H1 (cell line): ENCODE data around the gene LRRC17. TPM values are rescaled to one million over a fixed set of nuclear protein-coding genes. Genes with fewer than 3 reads are reported as not detected.

ENCODE experiments used
- MAFK ChIP-seq: IDR thresholded peaks from 2 replicates; pipeline ENCODE4 v1.6.1; 2012; ENCODE audit warnings: low read depth, mild to moderate bottlenecking, improper control_type of control experiment, low read length
- polyA plus RNA-seq, 7 experiments: library from polyadenylated mRNA; depleted of rRNA in 3 of 7; stranded (reverse) in 5 of 7; unstranded in 2 of 7; fragments of >200 nt in 5 of 7; fragments of 200-250 nt in 2 of 7; gene quantifications; 1 replicate in 5 of 7; 2 replicates in 1 of 7; 4 replicates in 1 of 7; pipeline versions ENCODE4 v1.2.1 to v1.2.3, GENCODE V29; 2011 to 2013; ENCODE audit warnings: missing spikeins in 2 of 7, mixed read lengths in 2 of 7
- total RNA-seq: library from RNA; stranded (reverse); fragmentation: NEBNext Ultra II Directional; extraction: Animal tissue kit (Norgen Biotek cat#: 25700); gene quantifications from 2 replicates; pipeline ENCODE4 v1.2.1, GENCODE V29; 2021
- TF ChIP-seq, protein P1 (sequence below): IDR thresholded peaks from 2 replicates; pipeline ENCODE4 v1.6.1; 2012; ENCODE audit warnings: inconsistent platforms

Gene LRRC17
- total and polyA plus RNA-seq, 2 of the 8 experiments (the other 6 are each of a cell fraction or from before 2014, with no cell fraction given) = 3.0 TPM

DNA sequence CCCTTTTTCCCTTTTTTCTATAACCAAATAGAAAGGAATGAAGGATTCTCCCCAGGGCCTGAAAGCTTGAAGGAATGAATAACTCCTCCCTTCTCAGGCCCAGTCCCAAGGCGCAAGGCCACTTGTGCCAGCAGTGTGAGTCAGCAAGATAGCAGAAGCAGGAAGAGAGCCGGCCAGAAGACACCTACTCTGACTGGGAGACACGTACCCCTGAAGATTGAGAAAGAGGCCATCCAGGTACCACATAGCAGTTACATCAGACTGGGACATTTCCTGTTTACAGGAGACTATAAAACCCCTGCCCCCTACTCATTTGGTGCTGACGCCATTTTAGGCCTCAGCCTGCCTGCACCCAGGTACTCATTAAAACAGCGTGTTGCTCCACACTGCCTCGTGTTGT, 65.5 kb downstream of the LRRC17 start (continued):
- TF ChIP-seq, protein P1, sequence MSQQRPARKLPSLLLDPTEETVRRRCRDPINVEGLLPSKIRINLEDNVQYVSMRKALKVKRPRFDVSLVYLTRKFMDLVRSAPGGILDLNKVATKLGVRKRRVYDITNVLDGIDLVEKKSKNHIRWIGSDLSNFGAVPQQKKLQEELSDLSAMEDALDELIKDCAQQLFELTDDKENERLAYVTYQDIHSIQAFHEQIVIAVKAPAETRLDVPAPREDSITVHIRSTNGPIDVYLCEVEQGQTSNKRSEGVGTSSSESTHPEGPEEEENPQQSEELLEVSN = no peak
- no peak for TF ChIP-seq MAFK
